BE2C (cell line): ENCODE data around the gene FCRL4.

Experiments
- DNase-seq: peaks from one replicate; pipeline ENCODE4 v3.0.0-alpha.2; 2020
- H3K27me3 ChIP-seq: fragments of 250-450 bp; sonication (Bioruptor Pico); 2 replicates; pipeline ENCODE4 v1.5.1; 2020; ENCODE audit warnings: mild to moderate bottlenecking
- H3K36me3 ChIP-seq: fragments of 250-450 bp; sonication (Bioruptor Pico); 2 replicates; pipeline ENCODE4 v1.5.1; 2020; ENCODE audit warnings: mild to moderate bottlenecking
- H3K4me1 ChIP-seq: fragments of 250-450 bp; sonication (Bioruptor Pico); 2 replicates; pipeline ENCODE4 v1.5.1; 2020
- H3K4me3 ChIP-seq: 2 replicates; pipeline ENCODE4 v1.5.1; 2011; ENCODE audit warnings: low read depth, low read length
- H3K9me3 ChIP-seq: fragments of 250-450 bp; sonication (Bioruptor Pico); 2 replicates; pipeline ENCODE4 v1.5.1; 2020
- TF ChIP-seq, protein P1 (sequence below): IDR thresholded peaks from 2 replicates; pipeline ENCODE4 v1.5.1; 2012; ENCODE audit warnings: mild to moderate bottlenecking, low read depth, low read length

FCRL4 gene

GRCh38 chr1:157585984-157586383 lies 11.9 kb downstream of the FCRL4 start:
- no peaks in the 10 kb centered on the region for H3K36me3 ChIP-seq
- no peaks in the 10 kb centered on the region for H3K27me3 ChIP-seq
- H3K9me3 ChIP-seq, result no peaks in the 10 kb centered on the region
- DNase-seq, result no peak
- H3K4me3 ChIP-seq, result no peak overlapping the region
- TF ChIP-seq, protein P1, sequence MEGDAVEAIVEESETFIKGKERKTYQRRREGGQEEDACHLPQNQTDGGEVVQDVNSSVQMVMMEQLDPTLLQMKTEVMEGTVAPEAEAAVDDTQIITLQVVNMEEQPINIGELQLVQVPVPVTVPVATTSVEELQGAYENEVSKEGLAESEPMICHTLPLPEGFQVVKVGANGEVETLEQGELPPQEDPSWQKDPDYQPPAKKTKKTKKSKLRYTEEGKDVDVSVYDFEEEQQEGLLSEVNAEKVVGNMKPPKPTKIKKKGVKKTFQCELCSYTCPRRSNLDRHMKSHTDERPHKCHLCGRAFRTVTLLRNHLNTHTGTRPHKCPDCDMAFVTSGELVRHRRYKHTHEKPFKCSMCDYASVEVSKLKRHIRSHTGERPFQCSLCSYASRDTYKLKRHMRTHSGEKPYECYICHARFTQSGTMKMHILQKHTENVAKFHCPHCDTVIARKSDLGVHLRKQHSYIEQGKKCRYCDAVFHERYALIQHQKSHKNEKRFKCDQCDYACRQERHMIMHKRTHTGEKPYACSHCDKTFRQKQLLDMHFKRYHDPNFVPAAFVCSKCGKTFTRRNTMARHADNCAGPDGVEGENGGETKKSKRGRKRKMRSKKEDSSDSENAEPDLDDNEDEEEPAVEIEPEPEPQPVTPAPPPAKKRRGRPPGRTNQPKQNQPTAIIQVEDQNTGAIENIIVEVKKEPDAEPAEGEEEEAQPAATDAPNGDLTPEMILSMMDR, result no peak
- H3K4me1 ChIP-seq, result no peaks in the 10 kb centered on the region

- TF ChIP-seq, protein P1, result no peak
- DNase-seq, result no peak
- Histone ChIP-seq H3K36me3 (no peaks in the 10 kb centered on the region), H3K9me3 (no peaks in the 10 kb centered on the region), H3K27me3 (no peaks in the 10 kb centered on the region), H3K4me3 (no peak overlapping the region), H3K4me1 (no peaks in the 10 kb centered on the region)
Observed at GRCh38 chr1:157584503-157584902, 13.4 kb downstream of the FCRL4 start.

GRCh38 chr1:157580828-157581210 lies 17.1 kb downstream of the FCRL4 start:
- no peaks in the 10 kb centered on the region for H3K27me3 ChIP-seq
- no peak for DNase-seq
- TF ChIP-seq, protein P1, result no peak

DNA sequence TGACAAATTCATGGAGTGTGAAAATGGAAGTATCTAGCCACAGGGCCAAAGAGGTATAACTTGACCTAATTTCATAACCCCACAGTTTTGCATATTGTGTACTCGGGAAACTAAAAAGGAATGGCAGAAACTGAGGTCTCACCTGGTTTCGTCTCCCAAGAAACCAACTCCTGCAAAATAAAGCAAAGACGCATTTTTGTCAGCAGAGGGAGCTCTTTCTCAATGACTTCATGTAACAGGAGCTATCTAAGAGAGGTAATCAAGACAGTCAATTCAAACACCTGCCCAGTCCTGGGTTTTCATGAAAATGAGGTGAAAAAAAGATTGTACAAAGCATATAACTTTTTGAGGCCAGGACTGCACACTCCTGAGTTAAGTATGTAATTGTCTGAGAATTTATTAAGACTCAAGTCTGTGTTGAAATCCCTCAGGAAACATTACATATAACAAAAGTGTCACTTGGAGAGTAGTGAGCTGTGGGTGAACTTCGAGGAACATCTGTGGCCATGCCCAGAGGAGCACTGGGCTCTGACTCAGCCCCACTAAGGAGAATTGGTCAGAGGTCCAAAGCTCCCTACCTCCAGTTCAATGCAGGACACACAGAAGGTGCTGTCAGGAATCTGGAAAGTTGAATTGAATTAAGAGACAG lies 17.6 kb downstream of the FCRL4 start:
- TF ChIP-seq, protein P1, result peak; percentile 80
- H3K4me1 ChIP-seq, result no peaks in the 10 kb centered on the region
- no peak overlapping the region for H3K4me3 ChIP-seq
- H3K9me3 ChIP-seq, result no peaks in the 10 kb centered on the region
- H3K27me3 ChIP-seq, result 0 out of 2 replicates have a peak, but pooled peaks cover 4% of the 10 kb centered on the region
- H3K36me3 ChIP-seq, result no peaks in the 10 kb centered on the region
- peak; percentile 24 for DNase-seq

More at GRCh38 chr1:157580828-157581210, 17.1 kb downstream of the FCRL4 start:
- Histone ChIP-seq H3K4me1 (no peaks in the 10 kb centered on the region), H3K4me3 (no peak overlapping the region), H3K36me3 (no peaks in the 10 kb centered on the region), H3K9me3 (no peaks in the 10 kb centered on the region)

DNA sequence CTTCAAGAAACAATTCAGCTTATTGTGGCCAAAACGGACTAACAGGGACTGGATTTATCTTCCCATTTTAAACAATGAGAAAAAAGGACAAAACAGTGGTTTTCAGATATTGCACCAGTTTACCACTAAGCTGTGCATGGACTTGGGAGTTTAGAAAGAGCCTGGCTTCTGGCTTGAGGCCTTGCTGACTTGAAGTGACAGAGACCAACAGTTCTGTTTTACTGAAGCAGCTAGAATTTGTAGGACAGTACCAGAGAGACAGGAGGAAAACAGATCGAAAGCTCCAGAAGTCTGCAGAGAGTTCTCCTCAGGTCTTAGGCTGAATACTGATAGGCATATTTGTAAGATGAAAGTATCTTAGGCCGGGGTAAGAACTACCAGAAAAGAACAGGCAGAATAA lies 20.5 kb downstream of the FCRL4 start:
- Histone ChIP-seq H3K4me1 (no peaks in the 10 kb centered on the region), H3K4me3 (no peak overlapping the region), H3K36me3 (no peaks in the 10 kb centered on the region), H3K27me3 (peaks cover 4% of the 10 kb centered on the region; the same call in 1 of the 2 replicates), H3K9me3 (no peaks in the 10 kb centered on the region)
- DNase-seq, result no peak
- TF ChIP-seq, protein P1, result no peak

GRCh38 chr1:157575744-157576143 lies 22.1 kb downstream of the FCRL4 start:
- Histone ChIP-seq H3K4me3 (no peak overlapping the region), H3K4me1 (no peaks in the 10 kb centered on the region), H3K9me3 (no peaks in the 10 kb centered on the region), H3K27me3 (peaks cover 4% of the 10 kb centered on the region; the same call in 1 of the 2 replicates), H3K36me3 (no peaks in the 10 kb centered on the region)
- no peak for DNase-seq
- TF ChIP-seq, protein P1, result no peak
